SU-DHL-6 (cell line): ENCODE data around the gene MAP4K2.

Experiments used
- EZH2phosphoT487 ChIP-seq: fragments of 200-600 bp; sonication (generic), shearing (Covaris generic); conservative IDR thresholded peaks from 2 replicates; pipeline ENCODE4 v1.6.1; 2018; ENCODE audit warnings: mild to moderate bottlenecking, antibody characterized with exemption, low read length, moderate library complexity, mixed read lengths
- TF ChIP-seq, protein P1 (sequence below): fragments of 200-600 bp; sonication (generic); IDR thresholded peaks from one replicate; pipeline ENCODE4 v1.5.1; 2017; ENCODE audit warnings: antibody characterized with exemption, mild to moderate bottlenecking, low read length, moderate library complexity; ENCODE audit not compliant: insufficient read depth, poor library complexity, severe bottlenecking

DNA sequence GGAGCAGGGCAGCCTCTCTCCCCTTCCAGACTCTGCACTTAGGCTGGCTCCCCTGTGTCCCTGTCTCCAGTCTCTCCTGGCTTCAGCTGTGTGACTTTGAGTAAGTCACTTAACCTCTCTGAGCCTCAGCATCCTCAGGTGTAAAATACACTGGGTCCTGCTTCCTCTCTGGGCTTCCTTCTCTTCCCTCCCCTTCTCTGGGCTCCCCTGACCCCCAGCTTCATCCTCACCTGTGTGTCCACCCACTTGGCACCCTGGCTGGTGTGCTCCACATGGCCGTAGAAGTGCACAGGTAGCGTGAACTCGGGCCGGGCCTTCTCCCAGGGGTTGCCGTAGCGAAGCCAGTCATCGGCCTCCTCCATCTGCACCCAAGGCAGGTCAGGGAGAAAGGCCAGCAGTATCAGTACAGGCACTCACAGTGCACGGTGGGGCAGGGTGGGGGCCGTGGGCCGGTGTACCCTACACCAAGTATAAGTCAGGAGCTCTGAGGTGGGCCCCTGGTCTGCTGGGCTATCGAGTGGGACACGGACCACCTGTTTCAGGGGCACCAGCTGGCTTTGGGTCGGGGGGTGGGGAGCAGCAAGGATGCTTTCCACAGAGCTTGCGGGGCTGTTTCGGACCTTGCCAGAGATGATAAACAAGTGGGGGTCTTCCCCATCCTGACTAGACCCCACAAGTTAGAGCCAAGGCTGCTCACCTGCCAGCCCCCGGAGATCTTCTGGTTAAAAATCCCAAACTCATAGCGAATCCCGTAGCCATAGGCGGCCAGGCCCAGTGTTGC is 45.3 kb downstream of the MAP4K2 start:
- no peak for TF ChIP-seq EZH2phosphoT487
- TF ChIP-seq, protein P1, sequence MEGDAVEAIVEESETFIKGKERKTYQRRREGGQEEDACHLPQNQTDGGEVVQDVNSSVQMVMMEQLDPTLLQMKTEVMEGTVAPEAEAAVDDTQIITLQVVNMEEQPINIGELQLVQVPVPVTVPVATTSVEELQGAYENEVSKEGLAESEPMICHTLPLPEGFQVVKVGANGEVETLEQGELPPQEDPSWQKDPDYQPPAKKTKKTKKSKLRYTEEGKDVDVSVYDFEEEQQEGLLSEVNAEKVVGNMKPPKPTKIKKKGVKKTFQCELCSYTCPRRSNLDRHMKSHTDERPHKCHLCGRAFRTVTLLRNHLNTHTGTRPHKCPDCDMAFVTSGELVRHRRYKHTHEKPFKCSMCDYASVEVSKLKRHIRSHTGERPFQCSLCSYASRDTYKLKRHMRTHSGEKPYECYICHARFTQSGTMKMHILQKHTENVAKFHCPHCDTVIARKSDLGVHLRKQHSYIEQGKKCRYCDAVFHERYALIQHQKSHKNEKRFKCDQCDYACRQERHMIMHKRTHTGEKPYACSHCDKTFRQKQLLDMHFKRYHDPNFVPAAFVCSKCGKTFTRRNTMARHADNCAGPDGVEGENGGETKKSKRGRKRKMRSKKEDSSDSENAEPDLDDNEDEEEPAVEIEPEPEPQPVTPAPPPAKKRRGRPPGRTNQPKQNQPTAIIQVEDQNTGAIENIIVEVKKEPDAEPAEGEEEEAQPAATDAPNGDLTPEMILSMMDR = no peak
